Keratinocyte (primary cell): ENCODE measurements around the gene STAMBPL1. TPM values are rescaled to one million over a fixed set of nuclear protein-coding genes. Genes with fewer than 3 reads are reported as not detected.

Source experiments
- DNase-seq: peaks from one replicate; pipeline ENCODE4 v3.0.0-alpha.2; 2011; ENCODE audit warnings: low read depth, missing footprints, low spot score
- FAIRE-seq: peaks from 2 replicates; lab custom pipeline; 2011; peaks lifted over from hg19 to GRCh38; lab: Jason Lieb, UNC
- H2AFZ ChIP-seq: 2 replicates; pipeline ENCODE4 v1.6.0; 2012; ENCODE audit warnings: low read length, control low read depth, inconsistent platforms; ENCODE audit not compliant: control insufficient read depth
- H3K27ac ChIP-seq: 2 replicates; pipeline ENCODE4 v1.5.1; 2011; ENCODE audit warnings: low read length; ENCODE audit not compliant: control insufficient read depth, insufficient read depth
- H3K27me3 ChIP-seq: 3 replicates; pipeline ENCODE4 v1.6.0; 2011; ENCODE audit warnings: low read length; ENCODE audit not compliant: control insufficient read depth, insufficient read depth; ENCODE audit errors: extremely low read depth
- H3K36me3 ChIP-seq, 2 experiments: 2 replicates in 1 of 2; 3 replicates in 1 of 2; pipeline ENCODE4 v1.5.1; 2011; ENCODE audit warnings: low read length in 2 of 2, mild to moderate bottlenecking in 1 of 2; ENCODE audit not compliant: control insufficient read depth in 2 of 2, insufficient read depth in 2 of 2; ENCODE audit errors: extremely low read depth in 1 of 2
- H3K4me1 ChIP-seq: 3 replicates; pipeline ENCODE4 v1.5.1; 2011; ENCODE audit warnings: low read length; ENCODE audit not compliant: control insufficient read depth, insufficient read depth; ENCODE audit errors: extremely low read depth
- H3K4me2 ChIP-seq: 3 replicates; pipeline ENCODE4 v1.6.0; 2011; ENCODE audit warnings: low read depth, low read length; ENCODE audit not compliant: control insufficient read depth, insufficient read depth; ENCODE audit errors: extremely low read depth
- H3K4me3 ChIP-seq, 3 experiments: fragments of 200-600 bp in 1 of 3; sonication (generic) in 1 of 3; 2 replicates in 2 of 3; 3 replicates in 1 of 3; pipeline ENCODE4 v1.5.1; 2011 to 2016; ENCODE audit warnings: low read length in 3 of 3, mild to moderate bottlenecking in 3 of 3, control low read depth in 2 of 3, inconsistent platforms in 1 of 3, low read depth in 1 of 3, mixed read lengths in 1 of 3, mixed run types in 1 of 3, moderate library complexity in 1 of 3; ENCODE audit not compliant: control insufficient read depth in 2 of 3, insufficient read depth in 2 of 3; ENCODE audit errors: extremely low read depth in 1 of 3
- H3K79me2 ChIP-seq: 2 replicates; pipeline ENCODE4 v1.6.0; 2012; ENCODE audit warnings: low read length; ENCODE audit not compliant: control insufficient read depth, insufficient read depth
- H3K9ac ChIP-seq: 3 replicates; pipeline ENCODE4 v1.6.0; 2011; ENCODE audit warnings: low read length; ENCODE audit not compliant: control insufficient read depth, insufficient read depth; ENCODE audit errors: extremely low read depth
- H3K9me1 ChIP-seq: 3 replicates; pipeline ENCODE4 v1.6.0; 2011; ENCODE audit warnings: low read length; ENCODE audit not compliant: control insufficient read depth, insufficient read depth; ENCODE audit errors: extremely low read depth
- H3K9me3 ChIP-seq: 2 replicates; pipeline ENCODE4 v1.5.1; 2012; ENCODE audit warnings: low read depth, low read length; ENCODE audit not compliant: control insufficient read depth
- H4K20me1 ChIP-seq: 3 replicates; pipeline ENCODE4 v1.6.0; 2011; ENCODE audit warnings: low read length; ENCODE audit not compliant: control insufficient read depth, insufficient read depth; ENCODE audit errors: extremely low read depth
- CTCF ChIP-seq, 3 experiments: IDR thresholded peaks in 1 of 3; conservative IDR thresholded peaks in 1 of 3; optimal IDR thresholded peaks in 1 of 3; 2 replicates in 2 of 3; 3 replicates in 1 of 3; pipeline versions ENCODE3 to v1.5.1; 2011; ENCODE audit warnings: low read length in 3 of 3, mild to moderate bottlenecking in 3 of 3, moderate library complexity in 2 of 3, control low read depth in 1 of 3, inconsistent platforms in 1 of 3; ENCODE audit not compliant: insufficient read depth in 2 of 3; ENCODE audit errors: extremely low read depth in 1 of 3
- EZH2 ChIP-seq: IDR thresholded peaks from one replicate; pipeline ENCODE4 v1.6.1; 2012; ENCODE audit warnings: inconsistent platforms, mild to moderate bottlenecking, low read length, moderate library complexity
- dilution Hi-C: fragments of 300-500 bp; cut with MboI; formaldehyde crosslinking; loops from one replicate; pipeline ENCODE4 v1.7.0; 2020; ENCODE audit warnings: low sequenced_read_pairs; ENCODE audit not compliant: extremely low pct_ligation_motif_present
- polyA plus RNA-seq, 5 experiments: library from polyadenylated mRNA; depleted of rRNA in 3 of 5; stranded (reverse) in 3 of 5; stranded (forward) in 1 of 5; unstranded in 1 of 5; fragments of >200 nt; gene quantifications; 1 replicate in 1 of 5; 2 replicates in 3 of 5; 3 replicates in 1 of 5; pipeline versions ENCODE4 v1.2.1 to v1.2.3, GENCODE V29; 2011 to 2012; ENCODE audit warnings: missing spikeins in 2 of 5, low read depth in 1 of 5, low replicate concordance in 1 of 5

The STAMBPL1 gene
- polyA plus RNA-seq, 1 donor (not counting 4 experiments of a cell fraction or from before 2014, with no cell fraction given), result 9.0 TPM

- Histone ChIP-seq H3K36me3 (no peaks in the 10 kb centered on the region), H3K4me3 (no peak overlapping the region), H3K4me1 (no peaks in the 10 kb centered on the region), H4K20me1 (no peaks in the 10 kb centered on the region), H2AFZ (no peak overlapping the region), H3K9me1 (no peaks in the 10 kb centered on the region), H3K27ac (no peak overlapping the region), H3K4me2 (no peak overlapping the region), H3K9ac (no peak overlapping the region), H3K9me3 (no peaks in the 10 kb centered on the region), H3K79me2 (no peaks in the 10 kb centered on the region), H3K27me3 (no peaks in the 10 kb centered on the region)
- dilution Hi-C loops, result no loop called here
- DNase-seq, result no peak
- FAIRE-seq, result no peak
- TF ChIP-seq EZH2 (no peak), CTCF (optimal IDR thresholded peaks at IDR 0.05 in 1 of 3, IDR thresholded peaks at IDR 0.05 in 1 of 3, conservative IDR thresholded peaks at IDR 0.05 in 1 of 3; ENCODE audit: extremely low read depth in 1 of 3, insufficient read depth in 2 of 3, low read length in 3 of 3) (no peak)
These were observed 6.3 kb upstream of the STAMBPL1 start for GRCh38 chr10:88873757-88874156.

GRCh38 chr10:88874281-88874680 is 5.8 kb upstream of the STAMBPL1 start:
- DNase-seq (no peak), FAIRE-seq (no peak)
- H2AFZ ChIP-seq, result no peak overlapping the region
- no peaks in the 10 kb centered on the region for H3K36me3 ChIP-seq
- no peak overlapping the region for H3K27ac ChIP-seq
- no peaks in the 10 kb centered on the region for H4K20me1 ChIP-seq
- no peaks in the 10 kb centered on the region for H3K4me1 ChIP-seq
- no peak overlapping the region for H3K4me3 ChIP-seq
- H3K79me2 ChIP-seq, result no peaks in the 10 kb centered on the region
- H3K9ac ChIP-seq, result no peak overlapping the region
- no peak for TF ChIP-seq EZH2
- dilution Hi-C loops, result no loop called here
- no peaks in the 10 kb centered on the region for H3K9me1 ChIP-seq
- no peaks in the 10 kb centered on the region for H3K9me3 ChIP-seq
- no peak overlapping the region for H3K4me2 ChIP-seq
- no peaks in the 10 kb centered on the region for H3K27me3 ChIP-seq

GRCh38 chr10:88875081-88875480 is 5.0 kb upstream of the STAMBPL1 start:
- Histone ChIP-seq H3K9ac (no peak overlapping the region), H2AFZ (no peak overlapping the region), H3K79me2 (no peaks in the 10 kb centered on the region), H3K36me3 (no peaks in the 10 kb centered on the region), H3K4me2 (no peak overlapping the region), H3K4me1 (peaks cover 5% of the 10 kb centered on the region), H3K9me3 (no peaks in the 10 kb centered on the region), H3K27ac (no peak overlapping the region), H3K4me3 (no peak overlapping the region), H3K27me3 (no peaks in the 10 kb centered on the region), H3K9me1 (no peaks in the 10 kb centered on the region), H4K20me1 (no peaks in the 10 kb centered on the region)
- FAIRE-seq (no peak), DNase-seq (no peak)
- dilution Hi-C loops, result no loop called here
- TF ChIP-seq EZH2, result no peak
- TF ChIP-seq CTCF (optimal IDR thresholded peaks at IDR 0.05 in 1 of 3, IDR thresholded peaks at IDR 0.05 in 1 of 3, conservative IDR thresholded peaks at IDR 0.05 in 1 of 3; ENCODE audit: extremely low read depth in 1 of 3, insufficient read depth in 2 of 3, low read length in 3 of 3), result no peak
